HCT116 (cell line): ENCODE data around the gene ING3. TPM values are rescaled to one million over a fixed set of nuclear protein-coding genes. Genes with fewer than 3 reads are reported as not detected.

Source experiments
- ATAC-seq: fragments of 200-7000 bp; cut with Tn5 transposase; 2 replicates; pipeline ENCODE4 v1.9.1; 2020; ENCODE audit warnings: mild to moderate bottlenecking, moderate library complexity
- BruUV-seq: library from RNA; stranded (reverse); fragments of 400-500 nt; replicated peaks from 2 replicates; lab custom pipeline; 2021; lab: Mats Ljungman, UMichigan
- CTCF ChIA-PET: fragments of 300-600 bp; sonication (Branson Sonifier 250); formaldehyde crosslinking; loops from one replicate; lab custom pipeline; 2021; ENCODE audit warnings: antibody characterized with exemption; lab: Charles Lee
- POLR2A ChIA-PET: fragments of 300-600, 350-600 bp; sonication (Branson Sonifier 250); formaldehyde crosslinking; loops from one replicate; lab custom pipeline; 2021; ENCODE audit warnings: antibody characterized with exemption; lab: Charles Lee
- RAD21 ChIA-PET, 2 experiments: fragments of 300-600 bp; sonication (Branson Sonifier 250); formaldehyde crosslinking; loops; one replicate each; lab custom pipeline; 2023; ENCODE audit warnings: low total read pairs in 2 of 2; ENCODE audit not compliant: uncharacterized antibody in 2 of 2, unreplicated experiment in 2 of 2, low non-redundant PET in 1 of 2; lab: Charles Lee
- DNase-seq: peaks from one replicate; pipeline ENCODE4 v3.0.0-alpha.2; 2010; ENCODE audit warnings: low read depth, low spot score
- H2AFZ ChIP-seq: fragments of 200-600 bp; shearing (Covaris generic), sonication (generic); 2 replicates; pipeline ENCODE4 v1.6.1; 2017; ENCODE audit warnings: low read depth, mixed run types, mixed read lengths, antibody characterized with exemption, low read length; ENCODE audit not compliant: poor library complexity, severe bottlenecking
- H3K27ac ChIP-seq: 2 replicates; pipeline ENCODE4 v1.5.1; 2012; ENCODE audit warnings: low read depth, low read length
- H3K27me3 ChIP-seq: fragments of 200-600 bp; sonication (generic); 2 replicates; pipeline ENCODE4 v1.6.1; 2016; ENCODE audit warnings: mixed run types, low read length, mixed read lengths; ENCODE audit not compliant: insufficient read depth
- H3K36me3 ChIP-seq, 2 experiments: fragments of 200-500 bp in 1 of 2; fragments of 200-600 bp in 1 of 2; sonication (Bioruptor generic) in 1 of 2; sonication (generic) in 1 of 2; 2 replicates each; pipeline versions ENCODE4 v1.5.1 to v1.6.1; 2014 to 2016; ENCODE audit warnings: low read length in 2 of 2, inconsistent platforms in 1 of 2, mixed read lengths in 1 of 2, mixed run types in 1 of 2; ENCODE audit not compliant: insufficient read depth in 2 of 2, control insufficient read depth in 1 of 2
- H3K4me1 ChIP-seq, 2 experiments: fragments of 200-600 bp in 1 of 2; sonication (generic) in 1 of 2; 2 replicates each; pipeline versions ENCODE4 v1.5.1 to v1.6.1; 2012 to 2017; ENCODE audit warnings: low read length in 2 of 2, inconsistent platforms in 1 of 2, mild to moderate bottlenecking in 1 of 2, mixed read lengths in 1 of 2, mixed run types in 1 of 2, moderate library complexity in 1 of 2; ENCODE audit not compliant: insufficient read depth in 2 of 2, control insufficient read depth in 1 of 2
- H3K4me2 ChIP-seq: fragments of 200-600 bp; sonication (generic); 2 replicates; pipeline ENCODE4 v1.6.1; 2017; ENCODE audit warnings: mixed run types, low read length, mixed read lengths
- H3K4me3 ChIP-seq, 2 experiments: fragments of 200-600 bp in 1 of 2; sonication (generic) in 1 of 2; replicated peaks in 1 of 2; 2 replicates each; pipeline ENCODE4 v1.5.1; 2011 to 2016; ENCODE audit warnings: low read length in 2 of 2, control low read depth in 1 of 2, low read depth in 1 of 2, mild to moderate bottlenecking in 1 of 2, mixed read lengths in 1 of 2, mixed run types in 1 of 2
- H3K79me2 ChIP-seq: fragments of 200-600 bp; sonication (generic); 2 replicates; pipeline ENCODE4 v1.6.1; 2017; ENCODE audit warnings: mild to moderate bottlenecking, mixed run types, low read length, moderate library complexity, mixed read lengths; ENCODE audit not compliant: insufficient read depth
- H3K9ac ChIP-seq: fragments of 200-600 bp; sonication (generic); 2 replicates; pipeline ENCODE4 v1.6.1; 2016; ENCODE audit warnings: low read length, mixed read lengths
- H3K9me2 ChIP-seq: fragments of 200-600 bp; sonication (generic), shearing (Covaris generic); 2 replicates; pipeline ENCODE4 v1.6.1; 2017; ENCODE audit warnings: mixed run types, mild to moderate bottlenecking, moderate library complexity; ENCODE audit not compliant: insufficient read depth
- H3K9me3 ChIP-seq, 2 experiments: fragments of 200-500 bp in 1 of 2; fragments of 200-600 bp in 1 of 2; sonication (Bioruptor generic) in 1 of 2; sonication (generic) in 1 of 2; 2 replicates each; pipeline ENCODE4 v1.6.1; 2014 to 2017; ENCODE audit warnings: low read length in 2 of 2, mixed read lengths in 2 of 2, inconsistent platforms in 1 of 2, low read depth in 1 of 2, mild to moderate bottlenecking in 1 of 2, mixed run types in 1 of 2, moderate library complexity in 1 of 2; ENCODE audit not compliant: control insufficient read depth in 1 of 2, insufficient read depth in 1 of 2
- H4K20me1 ChIP-seq: fragments of 200-600 bp; sonication (generic), shearing (Covaris generic); 2 replicates; pipeline ENCODE4 v1.6.1; 2017; ENCODE audit warnings: mixed run types, mild to moderate bottlenecking, moderate library complexity; ENCODE audit not compliant: insufficient read depth
- CBX3 ChIP-seq: IDR thresholded peaks from 2 replicates; pipeline ENCODE4 v1.6.1; 2012; ENCODE audit warnings: low read depth
- CTCF ChIP-seq, 3 experiments: fragments of 200-600 bp in 1 of 3; sonication (generic) in 1 of 3; IDR thresholded peaks in 2 of 3; conservative IDR thresholded peaks in 1 of 3; 2 replicates each; pipeline ENCODE4 v1.5.1; 2012 to 2017; ENCODE audit warnings: low read depth in 2 of 3, low read length in 2 of 3, antibody characterized with exemption in 1 of 3, borderline replicate concordance in 1 of 3, control low read depth in 1 of 3, mild to moderate bottlenecking in 1 of 3, mixed read lengths in 1 of 3, mixed run types in 1 of 3, moderate library complexity in 1 of 3; ENCODE audit not compliant: insufficient read depth in 1 of 3
- EGR1 ChIP-seq: IDR thresholded peaks from 2 replicates; pipeline ENCODE4 v1.6.1; 2012; ENCODE audit warnings: low read depth
- ELF1 ChIP-seq: IDR thresholded peaks from 2 replicates; pipeline ENCODE4 v1.6.1; 2012; ENCODE audit warnings: low read depth, borderline replicate concordance
- EZH2phosphoT487 ChIP-seq: fragments of 200-600 bp; IDR thresholded peaks from 2 replicates; pipeline ENCODE4 v1.6.1; 2018; ENCODE audit warnings: antibody characterized with exemption, borderline replicate concordance
- RAD21 ChIP-seq: IDR thresholded peaks from 2 replicates; pipeline ENCODE4 v1.6.1; 2012; ENCODE audit warnings: low read depth, mild to moderate bottlenecking
- SIN3A ChIP-seq: IDR thresholded peaks from 2 replicates; pipeline ENCODE4 v1.6.1; 2012; ENCODE audit warnings: low read depth
- SRF ChIP-seq: IDR thresholded peaks from 2 replicates; pipeline ENCODE4 v1.6.1; 2012; ENCODE audit warnings: low read depth
- TCF7L2 ChIP-seq: IDR thresholded peaks from 2 replicates; pipeline ENCODE4 v1.7.0; 2011; ENCODE audit warnings: borderline replicate concordance, inconsistent platforms; ENCODE audit not compliant: insufficient read depth, insufficient read length; ENCODE audit errors: extremely low read depth
- intact Hi-C: fragments of 100-400 bp; cut with micrococcal nuclease; formaldehyde crosslinking; loops from 2 replicates; pipeline ENCODE4 v1.10.0; 2022
- total RNA-seq: library from RNA; stranded (reverse); gene quantifications from one replicate; pipeline ENCODE4 v1.2.1, GENCODE V29; 2021; ENCODE audit not compliant: unreplicated experiment
- TF ChIP-seq, protein P1 (sequence below): IDR thresholded peaks from 2 replicates; pipeline ENCODE4 v1.6.1; 2012; ENCODE audit warnings: low read depth

ING3 gene
- total RNA-seq, 1 experiment from 2014 or later, result 16.2 TPM

DNA sequence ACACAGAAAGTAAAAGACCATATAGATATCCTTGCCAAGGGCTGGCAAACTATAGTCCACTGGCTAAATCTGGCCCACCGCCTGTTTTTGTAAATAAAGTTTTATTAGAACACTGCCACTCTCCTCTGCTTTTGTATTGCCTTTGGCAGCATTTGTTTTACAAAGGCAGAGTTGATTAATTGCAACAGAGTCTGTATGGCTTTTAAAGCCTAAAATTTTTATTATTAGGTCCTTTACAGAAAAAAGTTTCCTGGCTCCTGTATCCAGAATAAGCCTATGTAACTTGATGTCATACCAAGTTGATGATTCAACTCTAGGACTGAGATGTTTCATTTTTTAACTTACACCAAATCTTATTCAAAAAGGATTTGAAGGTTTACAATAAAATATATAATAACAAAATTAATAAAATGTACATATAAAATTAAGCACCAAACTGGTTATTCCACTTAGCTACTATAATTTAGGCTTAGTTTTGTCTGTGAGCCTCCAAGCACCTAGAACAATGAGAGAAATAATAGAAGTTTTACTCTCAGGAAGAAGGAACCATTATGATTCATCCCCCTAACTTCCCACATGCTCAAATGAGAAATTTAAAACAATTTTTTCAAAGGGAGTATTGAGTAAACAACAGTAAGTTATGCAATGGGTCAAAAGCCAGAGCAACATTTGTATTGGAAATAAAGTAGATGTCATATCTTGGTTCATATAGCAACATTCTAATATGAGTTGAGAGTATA lies 69.8 kb downstream of the ING3 start:
- Histone ChIP-seq H4K20me1 (no peaks in the 10 kb centered on the region), H3K4me1 (no peaks in the 10 kb centered on the region), H3K9me3 (no peaks in the 10 kb centered on the region), H3K27ac (no peak overlapping the region), H2AFZ (no peak overlapping the region), H3K36me3 (no peaks in the 10 kb centered on the region), H3K27me3 (no peaks in the 10 kb centered on the region), H3K79me2 (no peaks in the 10 kb centered on the region), H3K9ac (no peak overlapping the region), H3K9me2 (no peaks in the 10 kb centered on the region), H3K4me2 (no peak overlapping the region), H3K4me3 (no peak overlapping the region)
- CTCF ChIA-PET, result no interaction called here
- RAD21 ChIA-PET, result no interaction called here
- BruUV-seq, result no TSS peak
- intact Hi-C loops, result no loop called here
- POLR2A ChIA-PET, result no interaction called here
- no peak for TF ChIP-seq SRF
- no peak for TF ChIP-seq EZH2phosphoT487
- TF ChIP-seq, protein P1, sequence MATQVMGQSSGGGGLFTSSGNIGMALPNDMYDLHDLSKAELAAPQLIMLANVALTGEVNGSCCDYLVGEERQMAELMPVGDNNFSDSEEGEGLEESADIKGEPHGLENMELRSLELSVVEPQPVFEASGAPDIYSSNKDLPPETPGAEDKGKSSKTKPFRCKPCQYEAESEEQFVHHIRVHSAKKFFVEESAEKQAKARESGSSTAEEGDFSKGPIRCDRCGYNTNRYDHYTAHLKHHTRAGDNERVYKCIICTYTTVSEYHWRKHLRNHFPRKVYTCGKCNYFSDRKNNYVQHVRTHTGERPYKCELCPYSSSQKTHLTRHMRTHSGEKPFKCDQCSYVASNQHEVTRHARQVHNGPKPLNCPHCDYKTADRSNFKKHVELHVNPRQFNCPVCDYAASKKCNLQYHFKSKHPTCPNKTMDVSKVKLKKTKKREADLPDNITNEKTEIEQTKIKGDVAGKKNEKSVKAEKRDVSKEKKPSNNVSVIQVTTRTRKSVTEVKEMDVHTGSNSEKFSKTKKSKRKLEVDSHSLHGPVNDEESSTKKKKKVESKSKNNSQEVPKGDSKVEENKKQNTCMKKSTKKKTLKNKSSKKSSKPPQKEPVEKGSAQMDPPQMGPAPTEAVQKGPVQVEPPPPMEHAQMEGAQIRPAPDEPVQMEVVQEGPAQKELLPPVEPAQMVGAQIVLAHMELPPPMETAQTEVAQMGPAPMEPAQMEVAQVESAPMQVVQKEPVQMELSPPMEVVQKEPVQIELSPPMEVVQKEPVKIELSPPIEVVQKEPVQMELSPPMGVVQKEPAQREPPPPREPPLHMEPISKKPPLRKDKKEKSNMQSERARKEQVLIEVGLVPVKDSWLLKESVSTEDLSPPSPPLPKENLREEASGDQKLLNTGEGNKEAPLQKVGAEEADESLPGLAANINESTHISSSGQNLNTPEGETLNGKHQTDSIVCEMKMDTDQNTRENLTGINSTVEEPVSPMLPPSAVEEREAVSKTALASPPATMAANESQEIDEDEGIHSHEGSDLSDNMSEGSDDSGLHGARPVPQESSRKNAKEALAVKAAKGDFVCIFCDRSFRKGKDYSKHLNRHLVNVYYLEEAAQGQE, result no peak
- TF ChIP-seq CBX3, result no peak
- TF ChIP-seq TCF7L2, result no peak
- no peak for TF ChIP-seq EGR1
- no peak for TF ChIP-seq RAD21
- TF ChIP-seq ELF1, result no peak
- no peak for TF ChIP-seq CTCF (IDR thresholded peaks at IDR 0.05 in 2 of 3, conservative IDR thresholded peaks at IDR 0.05 in 1 of 3; ENCODE audit: borderline replicate concordance in 1 of 3, insufficient read depth in 1 of 3, low read depth in 2 of 3, low read length in 2 of 3)
- TF ChIP-seq SIN3A, result no peak
- no peak for ATAC-seq
- DNase-seq, result no peak
